Small intestine (tissue), 7 donors: Measurements from ENCODE around the gene PNMA8B. TPM values are rescaled to one million over a fixed set of nuclear protein-coding genes. Genes with fewer than 3 reads are reported as not detected.

Source experiments
- DNase-seq, 2 donors: peaks; one replicate each; pipeline versions ENCODE4 v3.0.0 to v3.0.0-alpha.2; 2013
- FAIRE-seq: peaks from 2 replicates; lab custom pipeline; 2012; peaks lifted over from hg19 to GRCh38; lab: Jason Lieb, UNC
- H3K27ac ChIP-seq, 3 donors: one replicate each; pipeline ENCODE4 v1.5.1; 2013; ENCODE audit warnings: low read length in 2 of 3, mild to moderate bottlenecking in 2 of 3, control low read depth in 1 of 3, inconsistent platforms in 1 of 3, low read depth in 1 of 3, moderate library complexity in 1 of 3
- H3K27me3 ChIP-seq, 3 donors: one replicate each; pipeline ENCODE4 v1.6.1; 2013; ENCODE audit warnings: low read length in 3 of 3, inconsistent platforms in 1 of 3; ENCODE audit not compliant: control insufficient read depth in 3 of 3, insufficient read depth in 3 of 3
- H3K36me3 ChIP-seq, 3 donors: one replicate each; pipeline ENCODE4 v1.6.1; 2013; ENCODE audit warnings: low read length in 3 of 3, inconsistent platforms in 1 of 3, low read depth in 1 of 3, mild to moderate bottlenecking in 1 of 3, moderate library complexity in 1 of 3; ENCODE audit not compliant: control insufficient read depth in 3 of 3, insufficient read depth in 2 of 3
- H3K4me1 ChIP-seq, 3 donors: one replicate each; pipeline ENCODE4 v1.6.1; 2013; ENCODE audit warnings: low read length in 2 of 3, inconsistent platforms in 1 of 3, low read depth in 1 of 3, mild to moderate bottlenecking in 1 of 3, moderate library complexity in 1 of 3; ENCODE audit not compliant: control insufficient read depth in 3 of 3, insufficient read depth in 2 of 3
- H3K4me3 ChIP-seq, 3 donors: one replicate each; pipeline ENCODE4 v1.5.1; 2013; ENCODE audit warnings: low read length in 3 of 3, control low read depth in 1 of 3, inconsistent platforms in 1 of 3, low read depth in 1 of 3, mild to moderate bottlenecking in 1 of 3, moderate library complexity in 1 of 3
- H3K9me3 ChIP-seq, 2 donors: one replicate each; pipeline ENCODE4 v1.6.1; 2013; ENCODE audit warnings: low read depth in 1 of 2, low read length in 1 of 2; ENCODE audit not compliant: control insufficient read depth in 2 of 2, insufficient read depth in 1 of 2
- WGBS, 3 donors: extraction: QIAGEN DNeasy Blood & Tissue Kit; methylation state at CpG; one replicate each; pipeline ENCODE4 v1.1.7; 2013; 5-methylcytosine and 5-hydroxymethylcytosine counted together
- polyA plus RNA-seq, 4 donors: library from polyadenylated mRNA; stranded (reverse) in 3 of 4; unstranded in 1 of 4; fragments of 200-250 nt in 3 of 4; fragments of 120-200 nt in 1 of 4; gene quantifications; one replicate each; pipeline versions ENCODE4 v1.2.1 to v1.2.3, GENCODE V29; 2013
- donor health status: healthy with polysubstance abuse.
- donor health status: control.
- donor health status: control.
- donor health status: Bipolar disorder and iron deficiency.
- donor health status: healthy.

Gene PNMA8B
- polyA plus RNA-seq, 4 donors: 1.0 to 1.3 TPM; not detected in 2

DNA sequence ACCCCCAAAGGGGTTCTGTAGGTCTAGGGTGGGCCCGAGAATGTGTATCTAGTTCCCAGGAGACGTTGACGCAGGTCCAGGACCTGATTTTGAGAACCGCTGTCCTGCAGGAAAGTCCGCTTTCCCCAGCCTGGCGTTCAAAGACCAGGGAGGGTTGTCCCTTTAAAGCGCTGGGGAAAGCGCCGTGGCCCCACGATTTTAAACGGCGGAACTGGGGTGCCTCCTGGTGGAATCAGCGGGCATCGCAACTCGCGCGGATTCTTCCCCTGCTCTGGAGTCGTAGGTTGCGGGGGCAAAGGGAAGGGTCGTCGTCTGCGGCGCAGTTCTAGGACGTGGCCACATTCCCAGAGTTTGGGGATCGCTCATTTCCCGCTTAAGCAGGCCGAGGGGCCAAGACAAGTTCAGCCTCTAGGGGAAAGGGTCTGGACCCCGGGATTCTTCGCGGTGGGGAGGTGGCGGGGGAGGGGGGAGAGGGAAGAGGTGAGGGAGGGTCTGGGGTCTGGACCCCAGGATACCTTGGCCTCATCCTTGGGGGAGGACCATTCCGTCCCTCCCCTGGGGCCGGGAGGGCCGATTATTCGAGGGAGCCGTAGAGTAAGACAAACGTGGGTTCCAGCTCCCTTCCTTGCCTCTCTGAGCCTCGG lies 7.7 kb downstream of the PNMA8B start:
- H3K4me3 ChIP-seq: peak overlapping the region in 1 of 3 donors; percentile 31
- peak; percentile 46 to 82 for DNase-seq
- FAIRE-seq: no peak
- H3K4me1 ChIP-seq: peaks cover 0 to 26% (median 0%) of the 10 kb centered on the region in 3 donors
- no peaks in the 10 kb centered on the region for H3K9me3 ChIP-seq
- H3K36me3 ChIP-seq: no peaks in the 10 kb centered on the region
- 6 to 7% (median 6%) methylated on average over 34 to 38 of the region's 38 CpGs for WGBS, 3 donors
- H3K27me3 ChIP-seq: peaks cover 14 to 69% (median 15%) of the 10 kb centered on the region in 3 donors
- no peak overlapping the region for H3K27ac ChIP-seq

DNA sequence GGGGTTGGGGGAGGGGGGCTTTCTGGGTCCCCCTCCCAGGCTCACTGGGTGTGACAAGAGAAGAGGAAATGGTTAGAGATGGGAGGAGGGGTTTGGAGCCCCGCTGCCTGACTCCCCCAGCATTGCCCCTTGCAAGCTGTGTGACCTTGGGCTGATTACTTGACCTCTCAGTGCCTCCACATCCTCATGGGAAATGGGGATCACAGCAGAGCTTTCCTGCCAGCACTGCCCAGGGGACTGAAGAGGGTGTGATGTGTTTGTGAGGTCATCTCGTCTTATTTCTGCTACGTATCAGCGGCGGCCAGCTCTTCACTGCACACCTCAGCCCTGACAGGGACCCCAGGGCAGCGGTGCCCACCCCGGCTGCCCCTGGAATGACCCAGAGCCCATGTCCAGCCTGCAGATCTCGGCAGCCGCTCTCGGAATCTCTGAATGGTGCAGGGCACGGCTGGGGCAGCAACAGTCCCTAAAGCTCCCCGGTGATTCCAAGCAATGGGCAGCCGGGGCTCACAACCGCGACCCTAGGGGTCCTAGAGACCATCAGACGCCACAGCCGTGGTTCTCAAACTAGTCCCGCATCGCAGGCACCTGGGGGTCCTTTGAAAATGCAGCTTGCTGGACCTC lies 8.4 kb downstream of the PNMA8B start:
- FAIRE-seq: no peak
- Histone ChIP-seq H3K4me3 (peak overlapping the region in 1 of 3 donors; percentile 31), H3K27me3 (peaks cover 10 to 62% (median 12%) of the 10 kb centered on the region in 3 donors), H3K36me3 (no peaks in the 10 kb centered on the region), H3K4me1 (peaks cover 0 to 23% (median 0%) of the 10 kb centered on the region in 3 donors), H3K9me3 (no peaks in the 10 kb centered on the region), H3K27ac (no peak overlapping the region)
- no peak for DNase-seq
- WGBS, 3 donors: 15 to 20% (median 19%) methylated on average over 19 of the region's 19 CpGs

DNA sequence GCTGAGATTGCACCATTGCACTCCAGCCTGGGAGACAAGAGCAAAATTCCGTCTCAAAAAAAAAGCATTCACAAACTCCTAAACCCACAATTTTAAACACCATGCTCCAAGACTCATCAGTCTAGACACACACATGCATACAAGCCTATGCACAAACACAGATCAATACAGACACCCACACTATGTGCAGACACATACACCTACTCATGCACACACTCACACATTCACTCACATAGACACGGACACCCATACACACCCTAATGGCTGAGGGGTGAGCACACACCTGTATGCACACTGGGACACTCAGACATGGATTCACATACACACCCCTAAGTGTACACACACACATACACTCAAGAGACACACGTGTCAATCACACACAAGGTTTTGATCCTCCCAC lies 9.3 kb downstream of the PNMA8B start:
- H3K9me3 ChIP-seq: no peaks in the 10 kb centered on the region
- peaks cover 9 to 53% (median 10%) of the 10 kb centered on the region in 3 donors for H3K27me3 ChIP-seq
- H3K4me1 ChIP-seq: peaks cover 0 to 23% (median 0%) of the 10 kb centered on the region in 3 donors
- 66 to 82% (median 73%) methylated on average over 3 of the region's 3 CpGs for WGBS, 3 donors
- FAIRE-seq (no peak), DNase-seq (no peak)
- no peak overlapping the region for H3K4me3 ChIP-seq
- H3K36me3 ChIP-seq: no peaks in the 10 kb centered on the region
- no peak overlapping the region for H3K27ac ChIP-seq

DNA sequence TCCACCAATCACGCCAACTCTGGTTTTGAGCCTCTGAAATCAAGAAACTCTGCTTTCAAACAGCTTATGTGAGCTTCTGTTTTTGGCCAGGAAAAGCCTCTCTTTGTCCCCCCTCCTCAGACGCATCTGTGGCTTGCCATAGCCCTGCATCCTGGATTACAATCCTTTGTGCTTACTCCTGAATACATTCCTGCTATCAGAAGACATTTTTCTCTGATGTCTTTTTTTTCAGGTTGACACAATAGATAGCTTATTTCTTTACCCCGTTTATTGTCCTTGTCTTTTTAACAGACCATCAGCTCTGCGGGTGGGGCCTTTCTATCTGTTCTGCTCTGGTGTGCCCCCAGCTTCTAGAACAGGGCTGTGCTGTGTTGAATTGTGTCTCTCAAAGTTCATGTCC lies 11.0 kb downstream of the PNMA8B start:
- 40 to 60% (median 49%) methylated on average over 4 of the region's 4 CpGs for whole genome bisulfite sequencing, 3 donors
- Histone ChIP-seq H3K9me3 (no peaks in the 10 kb centered on the region), H3K4me3 (no peak overlapping the region), H3K4me1 (peaks cover 0 to 20% (median 0%) of the 10 kb centered on the region in 3 donors), H3K27me3 (peaks cover 3 to 37% (median 7%) of the 10 kb centered on the region in 3 donors), H3K36me3 (no peaks in the 10 kb centered on the region), H3K27ac (no peak overlapping the region)
- FAIRE-seq (no peak), DNase-seq (no peak)

DNA sequence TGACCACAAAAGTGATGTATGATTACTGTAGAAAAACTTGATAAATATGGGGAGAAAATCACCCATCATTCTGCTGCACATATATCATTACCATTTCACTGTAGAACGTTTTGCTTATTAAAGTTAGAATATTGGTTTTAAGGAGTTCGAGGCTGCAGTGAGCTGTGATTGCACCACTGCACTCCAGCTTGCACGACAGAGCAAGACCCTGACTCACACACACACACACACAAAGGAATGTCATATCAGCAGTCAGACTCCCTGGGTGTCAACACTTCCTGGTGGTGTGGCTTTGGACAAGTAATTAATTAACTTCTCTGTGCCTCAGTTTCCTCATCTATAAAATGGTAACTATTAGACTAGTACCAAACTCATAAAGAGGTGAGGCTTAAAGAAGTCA lies 13.0 kb downstream of the PNMA8B start:
- no peak for DNase-seq
- H3K36me3 ChIP-seq: no peaks in the 10 kb centered on the region
- peaks cover 0 to 8% (median 0%) of the 10 kb centered on the region in 3 donors for H3K4me1 ChIP-seq
- WGBS, 3 donors: 41 to 47% (median 42%) methylated on average over 3 of the region's 3 CpGs
- no peak overlapping the region for H3K27ac ChIP-seq
- H3K9me3 ChIP-seq: no peaks in the 10 kb centered on the region
- no peak overlapping the region for H3K4me3 ChIP-seq
- peaks cover 0 to 17% (median 0%) of the 10 kb centered on the region in 3 donors for H3K27me3 ChIP-seq
- FAIRE-seq: no peak

DNA sequence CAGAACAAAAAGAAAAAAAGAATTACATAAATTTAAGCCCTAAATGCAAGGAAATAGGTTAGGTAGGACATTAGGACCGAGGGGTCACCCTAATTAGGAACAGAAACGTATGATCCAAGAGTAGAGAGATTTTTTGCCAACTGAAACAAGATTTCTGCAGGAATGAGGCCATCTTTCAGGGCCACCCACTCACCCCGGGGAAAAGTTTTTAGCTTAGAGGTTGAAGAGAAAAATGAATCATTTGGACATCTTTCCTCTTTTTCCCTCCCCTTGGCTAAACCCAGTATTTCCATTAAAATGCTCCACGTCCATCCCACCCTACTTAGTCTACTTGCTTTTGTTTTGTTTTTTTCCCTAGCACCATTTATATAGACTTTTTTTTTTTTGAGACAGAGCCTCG lies 13.7 kb downstream of the PNMA8B start:
- FAIRE-seq (no peak), DNase-seq (no peak)
- H3K4me3 ChIP-seq: no peak overlapping the region
- peaks cover 0 to 2% (median 0%) of the 10 kb centered on the region in 3 donors for H3K4me1 ChIP-seq
- WGBS, 3 donors: 43 to 54% (median 49%) methylated on average over 5 of the region's 5 CpGs
- H3K27me3 ChIP-seq: peaks cover 0 to 10% (median 0%) of the 10 kb centered on the region in 3 donors
- H3K9me3 ChIP-seq: no peaks in the 10 kb centered on the region
- H3K27ac ChIP-seq: peak overlapping the region in 1 of 3 donors; percentile 84
- no peaks in the 10 kb centered on the region for H3K36me3 ChIP-seq

DNA sequence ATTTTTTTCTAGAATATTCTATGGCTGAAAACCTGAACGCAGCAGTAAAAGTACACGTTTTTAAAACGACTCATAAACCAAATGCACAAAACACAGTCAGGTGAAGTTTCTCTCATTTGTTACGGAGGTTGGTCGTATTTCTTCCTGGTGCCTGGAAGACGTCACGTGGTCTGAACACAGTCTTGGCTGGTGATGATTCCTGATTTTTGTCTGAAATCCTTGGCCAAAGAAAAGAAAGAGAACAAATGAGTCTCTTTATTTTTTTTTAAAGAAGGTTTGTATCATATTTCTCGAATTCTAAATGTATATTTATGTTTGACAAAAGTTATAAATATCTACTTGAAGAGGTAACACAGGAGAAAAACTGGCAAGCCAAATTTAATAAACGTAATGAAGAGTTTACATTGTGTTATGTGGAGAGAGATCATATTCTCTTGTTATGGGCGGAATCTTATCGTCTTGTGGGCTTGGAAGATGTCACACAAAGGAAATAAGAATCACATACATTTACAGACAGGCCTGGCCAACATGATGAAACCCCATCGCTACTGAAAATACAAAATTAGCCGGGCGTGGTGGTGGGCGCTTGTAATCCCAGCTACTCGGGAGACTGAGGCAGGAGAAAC lies 14.3 kb downstream of the PNMA8B start:
- Histone ChIP-seq H3K27ac (peak overlapping the region in 2 of 3 donors; percentile 49 to 84), H3K36me3 (no peaks in the 10 kb centered on the region), H3K4me3 (no peak overlapping the region), H3K27me3 (peaks cover 0 to 4% (median 0%) of the 10 kb centered on the region in 3 donors), H3K4me1 (peaks cover 0 to 2% (median 0%) of the 10 kb centered on the region in 3 donors), H3K9me3 (no peaks in the 10 kb centered on the region)
- 58 to 67% (median 64%) methylated on average over 16 of the region's 16 CpGs for WGBS, 3 donors
- FAIRE-seq (no peak), DNase-seq (no peak)

DNA sequence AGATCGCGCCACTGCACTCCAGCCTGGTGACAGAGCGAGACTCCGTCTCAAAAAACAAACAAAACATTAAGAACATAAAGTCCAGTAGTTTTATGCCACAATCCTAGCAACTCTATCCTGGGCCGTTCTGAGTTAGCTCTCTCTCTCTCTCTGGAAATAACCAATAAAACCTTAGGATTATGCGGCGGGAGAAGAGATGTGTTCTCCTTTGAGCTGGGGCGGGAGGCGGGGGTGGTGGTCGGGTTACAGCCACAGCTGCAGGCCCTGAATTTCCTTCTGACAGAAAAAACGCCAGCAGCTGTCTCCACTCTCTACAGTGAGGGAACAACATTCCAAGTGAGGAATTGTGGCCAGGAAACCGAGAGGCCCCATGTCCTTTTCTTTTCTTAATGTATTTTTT lies 15.3 kb downstream of the PNMA8B start:
- Histone ChIP-seq H3K4me1 (peaks cover 0 to 2% (median 0%) of the 10 kb centered on the region in 3 donors), H3K9me3 (no peaks in the 10 kb centered on the region), H3K4me3 (no peak overlapping the region), H3K36me3 (no peaks in the 10 kb centered on the region), H3K27ac (peak overlapping the region in 1 of 3 donors; percentile 84), H3K27me3 (peaks cover 0 to 4% (median 0%) of the 10 kb centered on the region in 3 donors)
- peak in 1 of 2 donors; percentile 41 for DNase-seq
- WGBS, 3 donors: 23 to 41% (median 36%) methylated on average over 12 of the region's 12 CpGs
- no peak for FAIRE-seq
